Keratinocyte (primary cell): ENCODE results near the gene SSBP2. TPM values are rescaled to one million over a fixed set of nuclear protein-coding genes. Genes with fewer than 3 reads are reported as not detected.

Experiments used
- DNase-seq: peaks from one replicate; pipeline ENCODE4 v3.0.0-alpha.2; 2011; ENCODE audit warnings: low read depth, missing footprints, low spot score
- FAIRE-seq: peaks from 2 replicates; lab custom pipeline; 2011; peaks lifted over from hg19 to GRCh38; lab: Jason Lieb, UNC
- H2AFZ ChIP-seq: 2 replicates; pipeline ENCODE4 v1.6.0; 2012; ENCODE audit warnings: low read length, control low read depth, inconsistent platforms; ENCODE audit not compliant: control insufficient read depth
- H3K27ac ChIP-seq: 2 replicates; pipeline ENCODE4 v1.5.1; 2011; ENCODE audit warnings: low read length; ENCODE audit not compliant: control insufficient read depth, insufficient read depth
- H3K27me3 ChIP-seq: 3 replicates; pipeline ENCODE4 v1.6.0; 2011; ENCODE audit warnings: low read length; ENCODE audit not compliant: control insufficient read depth, insufficient read depth; ENCODE audit errors: extremely low read depth
- H3K36me3 ChIP-seq, 2 experiments: 2 replicates in 1 of 2; 3 replicates in 1 of 2; pipeline ENCODE4 v1.5.1; 2011; ENCODE audit warnings: low read length in 2 of 2, mild to moderate bottlenecking in 1 of 2; ENCODE audit not compliant: control insufficient read depth in 2 of 2, insufficient read depth in 2 of 2; ENCODE audit errors: extremely low read depth in 1 of 2
- H3K4me1 ChIP-seq: 3 replicates; pipeline ENCODE4 v1.5.1; 2011; ENCODE audit warnings: low read length; ENCODE audit not compliant: control insufficient read depth, insufficient read depth; ENCODE audit errors: extremely low read depth
- H3K4me2 ChIP-seq: 3 replicates; pipeline ENCODE4 v1.6.0; 2011; ENCODE audit warnings: low read depth, low read length; ENCODE audit not compliant: control insufficient read depth, insufficient read depth; ENCODE audit errors: extremely low read depth
- H3K4me3 ChIP-seq, 3 experiments: fragments of 200-600 bp in 1 of 3; sonication (generic) in 1 of 3; 2 replicates in 2 of 3; 3 replicates in 1 of 3; pipeline ENCODE4 v1.5.1; 2011 to 2016; ENCODE audit warnings: low read length in 3 of 3, mild to moderate bottlenecking in 3 of 3, control low read depth in 2 of 3, inconsistent platforms in 1 of 3, low read depth in 1 of 3, mixed read lengths in 1 of 3, mixed run types in 1 of 3, moderate library complexity in 1 of 3; ENCODE audit not compliant: control insufficient read depth in 2 of 3, insufficient read depth in 2 of 3; ENCODE audit errors: extremely low read depth in 1 of 3
- H3K79me2 ChIP-seq: 2 replicates; pipeline ENCODE4 v1.6.0; 2012; ENCODE audit warnings: low read length; ENCODE audit not compliant: control insufficient read depth, insufficient read depth
- H3K9ac ChIP-seq: 3 replicates; pipeline ENCODE4 v1.6.0; 2011; ENCODE audit warnings: low read length; ENCODE audit not compliant: control insufficient read depth, insufficient read depth; ENCODE audit errors: extremely low read depth
- H3K9me1 ChIP-seq: 3 replicates; pipeline ENCODE4 v1.6.0; 2011; ENCODE audit warnings: low read length; ENCODE audit not compliant: control insufficient read depth, insufficient read depth; ENCODE audit errors: extremely low read depth
- H3K9me3 ChIP-seq: 2 replicates; pipeline ENCODE4 v1.5.1; 2012; ENCODE audit warnings: low read depth, low read length; ENCODE audit not compliant: control insufficient read depth
- H4K20me1 ChIP-seq: 3 replicates; pipeline ENCODE4 v1.6.0; 2011; ENCODE audit warnings: low read length; ENCODE audit not compliant: control insufficient read depth, insufficient read depth; ENCODE audit errors: extremely low read depth
- CTCF ChIP-seq, 3 experiments: IDR thresholded peaks in 1 of 3; conservative IDR thresholded peaks in 1 of 3; optimal IDR thresholded peaks in 1 of 3; 2 replicates in 2 of 3; 3 replicates in 1 of 3; pipeline versions ENCODE3 to v1.5.1; 2011; ENCODE audit warnings: low read length in 3 of 3, mild to moderate bottlenecking in 3 of 3, moderate library complexity in 2 of 3, control low read depth in 1 of 3, inconsistent platforms in 1 of 3; ENCODE audit not compliant: insufficient read depth in 2 of 3; ENCODE audit errors: extremely low read depth in 1 of 3
- EZH2 ChIP-seq: IDR thresholded peaks from one replicate; pipeline ENCODE4 v1.6.1; 2012; ENCODE audit warnings: inconsistent platforms, mild to moderate bottlenecking, low read length, moderate library complexity
- dilution Hi-C: fragments of 300-500 bp; cut with MboI; formaldehyde crosslinking; loops from one replicate; pipeline ENCODE4 v1.7.0; 2020; ENCODE audit warnings: low sequenced_read_pairs; ENCODE audit not compliant: extremely low pct_ligation_motif_present
- polyA plus RNA-seq, 5 experiments: library from polyadenylated mRNA; depleted of rRNA in 3 of 5; stranded (reverse) in 3 of 5; stranded (forward) in 1 of 5; unstranded in 1 of 5; fragments of >200 nt; gene quantifications; 1 replicate in 1 of 5; 2 replicates in 3 of 5; 3 replicates in 1 of 5; pipeline versions ENCODE4 v1.2.1 to v1.2.3, GENCODE V29; 2011 to 2012; ENCODE audit warnings: missing spikeins in 2 of 5, low read depth in 1 of 5, low replicate concordance in 1 of 5

The SSBP2 gene
- polyA plus RNA-seq, 1 donor (not counting 4 experiments of a cell fraction or from before 2014, with no cell fraction given): 14.6 TPM

- Histone ChIP-seq H3K4me3 (no peak overlapping the region), H3K27me3 (peaks cover 4% of the 10 kb centered on the region), H3K9me3 (no peaks in the 10 kb centered on the region), H3K79me2 (no peaks in the 10 kb centered on the region), H3K4me2 (no peak overlapping the region), H3K36me3 (no peaks in the 10 kb centered on the region), H3K9ac (no peak overlapping the region), H3K4me1 (no peaks in the 10 kb centered on the region), H3K27ac (no peak overlapping the region), H2AFZ (no peak overlapping the region), H4K20me1 (no peaks in the 10 kb centered on the region), H3K9me1 (no peaks in the 10 kb centered on the region)
- dilution Hi-C loops: no loop called here
- TF ChIP-seq EZH2 (no peak), CTCF (optimal IDR thresholded peaks at IDR 0.05 in 1 of 3, IDR thresholded peaks at IDR 0.05 in 1 of 3, conservative IDR thresholded peaks at IDR 0.05 in 1 of 3; ENCODE audit: extremely low read depth in 1 of 3, insufficient read depth in 2 of 3, low read length in 3 of 3) (no peak)
- DNase-seq (no peak), FAIRE-seq (no peak)
Measured at GRCh38 chr5:81401266-81401665, 349.6 kb downstream of the SSBP2 start.

- Histone ChIP-seq H3K36me3 (no peaks in the 10 kb centered on the region), H2AFZ (no peak overlapping the region), H3K4me3 (no peak overlapping the region), H3K4me1 (no peaks in the 10 kb centered on the region), H3K9ac (no peak overlapping the region), H3K9me1 (no peaks in the 10 kb centered on the region), H3K27me3 (peaks cover 4% of the 10 kb centered on the region), H3K27ac (no peak overlapping the region), H3K79me2 (no peaks in the 10 kb centered on the region), H4K20me1 (no peaks in the 10 kb centered on the region), H3K9me3 (no peaks in the 10 kb centered on the region), H3K4me2 (no peak overlapping the region)
- FAIRE-seq: no peak
- dilution Hi-C loops: no loop called here
- no peak for DNase-seq
- TF ChIP-seq EZH2 (no peak), CTCF (optimal IDR thresholded peaks at IDR 0.05 in 1 of 3, IDR thresholded peaks at IDR 0.05 in 1 of 3, conservative IDR thresholded peaks at IDR 0.05 in 1 of 3; ENCODE audit: extremely low read depth in 1 of 3, insufficient read depth in 2 of 3, low read length in 3 of 3) (no peak)
Measured at GRCh38 chr5:81400375-81400774, 350.5 kb downstream of the SSBP2 start.
